Transverse colon (tissue), 4 donors: ENCODE results near the gene NCR2. TPM values are rescaled to one million over a fixed set of nuclear protein-coding genes. Genes with fewer than 3 reads are reported as not detected.

Experiments used
- DNase-seq: peaks from one replicate; pipeline ENCODE4 v3.0.0-alpha.2; 2019
- H3K27ac ChIP-seq, 4 donors: fragments of 200-600 bp; sonication (generic); 2 replicates each; pipeline ENCODE4 v1.5.1; 2016 to 2018; ENCODE audit warnings: inconsistent platforms in 4 of 4
- H3K27me3 ChIP-seq: fragments of 200-600 bp; sonication (generic); 2 replicates; pipeline ENCODE4 v1.5.1; 2017; ENCODE audit warnings: inconsistent platforms
- H3K36me3 ChIP-seq, 4 donors: fragments of 200-600 bp; sonication (generic); 2 replicates each; pipeline ENCODE4 v1.5.1; 2017 to 2019; ENCODE audit warnings: inconsistent platforms in 4 of 4
- H3K4me1 ChIP-seq, 4 donors: fragments of 200-600 bp; sonication (generic); 2 replicates each; pipeline ENCODE4 v1.5.1; 2017 to 2020; ENCODE audit warnings: inconsistent platforms in 4 of 4
- H3K4me3 ChIP-seq, 4 donors: fragments of 200-600 bp; sonication (generic); 1 replicate in 1 of 4; 2 replicates in 3 of 4; pipeline versions ENCODE4 v1.5.1 to v1.6.1; 2017 to 2019; ENCODE audit warnings: inconsistent platforms in 4 of 4
- H3K9me3 ChIP-seq, 2 donors: fragments of 200-600 bp; sonication (generic); 2 replicates each; pipeline ENCODE4 v1.5.1; 2017 to 2019; ENCODE audit warnings: inconsistent platforms in 2 of 2
- CTCF ChIP-seq, 5 experiments: fragments of 200-600 bp in 3 of 5; fragments of 450-650 bp in 2 of 5; sonication (generic) in 3 of 5; IDR thresholded peaks; 1 replicate in 2 of 5; 2 replicates in 3 of 5; pipeline ENCODE4 v1.5.1; 2016 to 2017; ENCODE audit warnings: antibody characterized with exemption in 5 of 5, inconsistent platforms in 3 of 5, mild to moderate bottlenecking in 2 of 5, moderate library complexity in 1 of 5
- EP300 ChIP-seq: sonication (generic); formaldehyde crosslinking; IDR thresholded peaks from one replicate; pipeline ENCODE4 v1.6.1; 2017; ENCODE audit warnings: antibody characterized with exemption, low read depth
- POLR2A ChIP-seq: fragments of 450-650 bp; IDR thresholded peaks from one replicate; pipeline ENCODE4 v1.6.1; 2016; ENCODE audit warnings: antibody characterized with exemption, mild to moderate bottlenecking, moderate library complexity
- POLR2AphosphoS5 ChIP-seq, 3 donors: sonication (generic); formaldehyde crosslinking; IDR thresholded peaks; one replicate each; pipeline ENCODE4 v1.6.1; 2016; ENCODE audit warnings: antibody characterized with exemption in 3 of 3
- WGBS, 2 donors: methylation state at CpG; one replicate each; pipeline ENCODE4 v1.1.5; 2018; ENCODE audit warnings: low coverage in 1 of 2; 5-methylcytosine and 5-hydroxymethylcytosine counted together
- in situ Hi-C, 4 donors: fragments of 200-750 bp; cut with MboI; loops; one replicate each; pipeline versions ENCODE4 v1.15.0 to v1.15.1; 2017; ENCODE audit warnings: low sequenced_read_pairs in 3 of 4, low pct_ligation_motif_present in 1 of 4, low pct_unique_long_range_greater_than_20kb in 1 of 4
- intact Hi-C: fragments of 100-400 bp; cut with DNase I; formaldehyde crosslinking; loops from one replicate; pipeline ENCODE4 v1.15.1; 2023; ENCODE audit warnings: low total_unique reads
- total RNA-seq, 4 donors: library from RNA; depleted of rRNA; stranded (reverse); fragments of >200 nt; gene quantifications; one replicate each; pipeline ENCODE4 v1.1.0, GENCODE V29; 2016

Gene NCR2
- total RNA-seq, 4 donors from 2014 or later = not detected

GRCh38 chr6:41359617-41360313 lies 24.4 kb downstream of the NCR2 start:
- TF ChIP-seq POLR2A = no peak
- TF ChIP-seq POLR2AphosphoS5 (IDR thresholded peaks at IDR 0.05) = no peak
- no peak for TF ChIP-seq EP300
- TF ChIP-seq CTCF (IDR thresholded peaks at IDR 0.05) = no peak
- Histone ChIP-seq H3K27ac (no peak overlapping the region), H3K4me1 (no peaks in the 10 kb centered on the region), H3K36me3 (no peaks in the 10 kb centered on the region), H3K4me3 (no peak overlapping the region), H3K27me3 (peaks cover 35% of the 10 kb centered on the region), H3K9me3 (peaks cover 6 to 26% of the 10 kb centered on the region in 2 donors)
- DNase-seq = no peak
- in situ Hi-C loops = loop anchor here in 3 of 4 donors (10.0 to 25.0 kb wide), 3 partner anchors 235 to 328 kb away; no protein-coding TSS in a partner anchor
- intact Hi-C loops = no loop called here
- WGBS, 2 donors = 74 to 90% methylated on average over 2 to 4 of the region's 4 CpGs

GRCh38 chr6:41360314-41360685 lies 24.9 kb downstream of the NCR2 start:
- in situ Hi-C loops = loop anchor here in 3 of 4 donors (10.0 to 25.0 kb wide), 3 partner anchors 235 to 327 kb away; no protein-coding TSS in a partner anchor
- no peaks in the 10 kb centered on the region for H3K36me3 ChIP-seq

GRCh38 chr6:41366150-41366549 lies 30.7 kb downstream of the NCR2 start:
- peaks cover 0 to 6% (median 2%) of the 10 kb centered on the region in 4 donors for H3K4me1 ChIP-seq
- in situ Hi-C loops = loop anchor here in 3 of 4 donors (10.0 to 25.0 kb wide), 3 partner anchors 229 to 321 kb away; no protein-coding TSS in a partner anchor

More at GRCh38 chr6:41360314-41360685, 24.9 kb downstream of the NCR2 start:
- Histone ChIP-seq H3K4me1 (no peaks in the 10 kb centered on the region), H3K27me3 (peaks cover 41% of the 10 kb centered on the region), H3K9me3 (peaks cover 6 to 26% of the 10 kb centered on the region in 2 donors), H3K4me3 (no peak overlapping the region), H3K27ac (no peak overlapping the region)
- intact Hi-C loops = no loop called here
- WGBS, 2 donors = 80% methylated on average over 2 of the region's 2 CpGs; no CpG with 5 or more reads in 1 of the 2 donors
- TF ChIP-seq CTCF (IDR thresholded peaks at IDR 0.05) (no peak), POLR2AphosphoS5 (IDR thresholded peaks at IDR 0.05) (no peak), POLR2A (no peak), EP300 (no peak)
- no peak for DNase-seq

More at GRCh38 chr6:41366150-41366549, 30.7 kb downstream of the NCR2 start:
- WGBS, 2 donors = 30 to 45% methylated on average over 6 to 7 of the region's 7 CpGs
- no peak for DNase-seq
- H3K27me3 ChIP-seq = peaks cover 81% of the 10 kb centered on the region
- intact Hi-C loops = loop anchor here (5.0 kb wide), 1 partner anchor 236 kb away; no protein-coding TSS in a partner anchor
- H3K36me3 ChIP-seq = no peaks in the 10 kb centered on the region
- no peak overlapping the region for H3K4me3 ChIP-seq
- peaks cover 0 to 10% of the 10 kb centered on the region in 2 donors for H3K9me3 ChIP-seq
- no peak overlapping the region for H3K27ac ChIP-seq
- TF ChIP-seq CTCF (IDR thresholded peaks at IDR 0.05) (no peak), EP300 (no peak), POLR2A (no peak)
